HG03103 (cell line): ENCODE measurements around the gene MUC22.
"Not testable (repeated sequence)": the region's sequence is repeated elsewhere in the genome, so short reads cannot be mapped to it uniquely, and the experiment has no call there.

Experiments
- ATAC-seq: cut with Tn5 transposase; IDR thresholded peaks from one replicate; pipeline ENCODE4 v1.9.1; 2021; ENCODE audit warnings: low read depth; ENCODE audit not compliant: unreplicated experiment

The MUC22 gene

DNA sequence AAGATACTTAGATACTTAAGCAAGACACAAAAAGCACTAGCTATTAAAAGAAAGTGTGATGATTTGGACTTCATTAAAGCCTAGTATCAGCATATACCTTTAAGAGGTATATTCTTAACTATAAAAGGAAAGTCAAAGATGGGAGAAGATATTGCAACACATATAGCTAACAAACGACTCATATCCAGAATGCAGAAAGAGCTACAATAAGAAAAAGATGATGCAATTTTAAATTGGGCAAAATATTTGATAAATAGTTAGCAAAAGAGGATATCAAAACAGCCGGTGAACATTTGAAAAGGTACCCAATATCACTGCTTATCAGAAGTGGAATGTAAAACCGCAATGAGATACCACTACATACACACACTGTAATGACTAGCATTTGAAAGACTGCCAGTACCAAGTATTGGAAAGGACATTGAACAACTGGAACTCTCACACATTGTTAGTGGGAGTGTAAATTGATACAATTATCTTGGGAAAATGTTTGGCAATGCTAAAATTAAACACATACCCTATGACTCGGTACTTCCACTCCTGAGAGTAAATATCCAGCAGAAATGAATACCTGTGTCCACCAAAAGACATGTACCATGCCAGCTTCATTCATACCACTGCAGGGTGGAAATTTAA is 25.7 kb downstream of the MUC22 start:
- no peak for ATAC-seq

DNA sequence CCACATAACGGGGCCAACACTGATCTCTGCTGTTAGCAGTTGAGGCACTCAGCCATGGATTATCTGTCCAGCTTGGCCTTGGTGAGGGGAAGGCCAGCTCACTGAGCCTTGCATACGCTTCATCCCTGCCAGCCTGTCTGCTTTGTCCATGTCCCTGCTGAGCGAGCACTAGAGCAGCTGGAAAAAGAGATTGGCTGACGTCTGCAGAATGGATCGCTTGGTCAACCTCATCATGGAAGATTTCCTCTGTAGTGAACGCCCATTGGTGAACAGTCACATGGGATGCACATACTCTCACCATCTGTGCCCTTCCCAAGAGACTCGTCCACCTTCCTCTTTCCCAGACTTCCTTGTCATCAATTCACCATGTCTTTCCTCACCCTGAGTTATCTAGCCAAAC is 26.9 kb downstream of the MUC22 start:
- ATAC-seq = no peak

DNA sequence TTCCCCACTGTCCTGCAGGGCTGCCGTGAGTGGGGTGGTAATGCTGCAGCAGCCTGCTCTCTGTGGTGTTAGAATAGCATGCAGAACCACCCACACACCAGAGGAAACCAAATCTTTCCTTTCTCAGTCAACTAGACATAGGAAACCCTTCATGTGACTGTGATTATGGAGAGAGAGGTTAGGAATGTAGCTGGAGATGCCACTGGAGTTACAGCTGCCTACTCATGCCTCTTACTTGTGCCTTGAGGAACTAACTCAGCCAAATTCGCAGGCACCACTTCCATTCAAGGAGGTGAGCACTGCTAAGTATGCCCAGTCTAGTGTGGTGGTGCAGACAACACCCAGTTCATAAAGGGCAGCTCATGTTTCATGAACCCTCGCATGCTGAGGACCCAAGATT is 27.4 kb downstream of the MUC22 start:
- no peak for ATAC-seq

DNA sequence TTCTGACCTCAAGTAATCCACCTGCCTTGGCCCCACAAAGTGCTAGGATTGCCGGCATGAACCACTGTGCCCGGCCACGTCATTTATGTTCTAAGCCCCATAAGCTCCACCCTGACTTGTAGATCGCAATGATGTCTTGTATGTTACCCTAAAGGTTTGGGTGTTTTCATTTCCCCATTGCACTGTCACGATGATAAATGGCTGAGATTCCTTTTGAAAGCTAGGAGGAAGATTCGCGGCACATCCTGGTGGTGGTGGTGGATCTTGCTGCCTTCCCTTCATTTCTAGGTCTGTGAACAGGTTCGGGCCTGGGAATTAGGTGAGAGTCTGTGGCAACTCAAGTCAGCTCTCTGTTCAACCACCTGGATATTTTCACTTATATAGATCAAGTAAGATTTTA is 28.3 kb downstream of the MUC22 start:
- ATAC-seq = no peak

DNA sequence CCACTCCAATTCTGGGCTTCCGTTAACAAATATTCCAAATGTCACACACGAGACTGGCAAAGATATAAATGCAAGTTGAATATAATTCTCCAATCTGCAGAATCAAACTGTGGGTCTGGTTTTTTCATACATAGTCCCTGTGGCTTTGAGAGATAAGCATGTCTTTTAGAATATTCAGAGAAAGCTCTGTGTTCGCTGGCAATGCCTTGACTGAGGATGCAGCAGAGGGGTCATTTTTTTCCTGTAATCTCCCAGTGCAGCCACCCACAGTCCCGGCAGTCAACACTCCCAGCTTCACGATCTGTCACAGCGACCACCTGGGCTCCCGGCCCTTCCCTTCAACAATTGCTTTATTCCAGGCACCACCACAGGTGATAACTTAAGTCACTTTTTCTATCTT is 30.5 kb downstream of the MUC22 start:
- ATAC-seq = no peak

DNA sequence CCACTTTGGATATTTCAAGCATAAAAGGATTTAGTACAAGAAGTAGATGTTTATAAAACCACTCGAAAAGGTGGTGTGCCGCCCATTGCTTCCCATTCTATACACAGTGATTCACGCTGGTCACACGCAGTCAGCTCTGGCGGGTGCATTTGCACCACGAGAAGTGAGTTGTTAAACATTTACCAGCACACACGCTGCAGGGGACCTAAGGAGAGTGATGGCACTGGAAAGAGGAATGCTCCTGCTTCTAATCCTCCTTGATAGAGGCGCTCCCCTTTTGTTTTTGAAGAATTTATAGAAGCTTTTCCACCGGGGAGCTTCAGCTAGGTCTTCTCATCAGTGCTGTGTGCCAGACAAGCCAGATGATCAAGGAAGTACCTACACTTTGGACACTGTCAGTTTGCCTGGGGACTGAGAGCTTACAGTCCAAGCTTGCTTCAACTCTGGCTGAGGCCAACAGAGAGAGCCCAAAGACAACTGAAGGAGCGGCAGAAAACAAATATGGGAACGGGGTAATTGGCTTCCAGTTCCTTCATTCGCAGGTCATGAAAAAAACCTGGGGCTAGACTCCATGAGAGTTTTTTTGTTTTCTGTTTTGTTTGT is 31.2 kb downstream of the MUC22 start:
- no peak for ATAC-seq

DNA sequence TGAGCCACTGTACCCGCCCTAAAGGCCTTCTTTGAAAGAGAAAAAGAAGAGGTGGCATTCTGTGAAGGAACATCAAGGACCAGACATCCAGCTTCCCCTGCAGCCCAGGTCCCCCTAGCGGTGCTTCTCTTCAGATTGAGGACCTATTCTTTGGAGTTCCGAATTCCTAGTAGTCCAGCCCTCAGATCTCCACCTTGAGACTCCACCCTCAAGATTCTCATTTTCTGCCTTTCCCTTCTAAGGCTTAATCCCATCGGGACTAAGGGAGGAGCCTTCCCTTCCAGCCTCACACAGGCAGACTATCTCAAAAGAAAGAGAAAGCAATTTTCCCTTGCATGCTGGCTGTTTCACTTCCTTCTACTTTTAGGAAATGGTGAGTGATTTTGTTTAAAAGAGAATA is 32.5 kb downstream of the MUC22 start:
- ATAC-seq = no peak

DNA sequence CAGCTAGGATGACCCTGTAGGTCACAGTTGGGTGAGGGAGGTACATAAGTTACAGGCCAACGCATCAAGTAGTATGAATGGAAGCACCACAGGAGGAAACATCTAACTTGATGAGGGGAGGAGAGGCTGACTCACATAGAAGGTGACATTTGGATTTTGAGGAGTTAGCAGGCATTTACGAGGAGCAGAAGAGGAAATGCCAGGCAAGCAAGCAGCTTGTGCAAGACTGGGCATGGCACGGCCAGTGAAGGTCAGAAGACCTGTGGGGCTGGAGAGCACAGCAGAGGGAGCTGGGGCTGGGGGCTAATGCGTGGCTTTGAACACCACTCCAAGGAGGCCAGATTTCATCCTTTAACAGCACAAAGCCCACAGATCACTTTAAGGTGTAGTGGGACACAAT is 37.8 kb downstream of the MUC22 start:
- ATAC-seq = no peak

DNA sequence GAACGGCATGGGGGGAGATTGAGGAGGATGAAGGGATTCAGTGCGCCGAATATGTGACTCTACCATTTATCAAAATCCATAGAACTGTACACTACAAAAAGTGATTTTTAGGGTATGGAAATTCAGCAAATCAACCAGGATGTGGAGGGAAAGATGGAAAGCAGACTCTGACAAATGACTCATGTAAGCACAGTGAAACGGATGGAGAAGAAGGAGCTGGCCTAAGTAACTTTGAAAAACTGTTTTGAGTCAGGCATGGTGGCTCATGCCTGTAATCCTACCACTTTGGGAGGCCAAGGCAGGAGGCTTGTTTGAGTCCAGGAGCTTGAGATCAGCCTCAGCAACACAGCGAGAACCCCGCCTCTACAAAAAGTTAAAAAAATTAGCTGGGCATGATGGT is 39.2 kb downstream of the MUC22 start:
- no peak for ATAC-seq

DNA sequence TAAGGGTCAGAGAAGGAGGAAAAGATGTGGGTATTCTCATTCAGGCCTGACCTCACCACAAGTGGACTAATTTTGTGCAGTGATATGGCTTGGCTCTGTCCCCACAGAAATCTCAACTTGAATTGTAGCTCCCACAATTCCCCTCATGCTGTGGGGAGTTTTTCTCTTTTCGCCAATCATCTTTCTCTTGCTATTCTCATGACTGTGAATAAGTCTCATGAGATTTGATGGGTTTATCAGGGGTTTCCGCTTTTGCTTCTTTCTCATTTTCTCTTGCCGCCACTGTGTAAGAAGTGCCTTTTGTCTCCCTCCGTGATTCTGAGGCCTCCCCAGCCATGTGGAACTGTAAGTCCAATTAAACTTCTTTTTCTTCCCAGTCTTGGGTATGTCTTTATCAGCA is 42.9 kb downstream of the MUC22 start:
- ATAC-seq = not testable (repeated sequence)

DNA sequence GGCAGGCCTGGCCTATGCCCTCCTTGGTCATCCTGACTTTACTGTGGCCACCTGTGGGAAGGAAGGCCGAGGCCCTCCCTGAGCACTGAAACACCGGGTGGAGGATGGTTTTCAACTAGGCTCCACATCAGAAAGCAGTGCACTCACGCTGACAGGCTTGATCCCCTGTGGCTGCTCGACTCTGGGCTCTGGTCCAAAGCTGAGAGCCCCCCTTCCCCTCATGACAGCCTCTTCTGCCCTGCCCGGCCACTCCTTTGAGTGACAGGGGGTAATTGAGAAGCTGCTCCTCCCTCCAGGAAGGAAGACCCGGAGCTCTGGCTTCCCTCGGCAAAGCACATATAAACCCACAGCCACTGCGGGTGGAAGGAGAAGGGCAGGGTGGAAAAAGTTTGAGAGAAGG is 43.6 kb downstream of the MUC22 start:
- ATAC-seq = no peak

DNA sequence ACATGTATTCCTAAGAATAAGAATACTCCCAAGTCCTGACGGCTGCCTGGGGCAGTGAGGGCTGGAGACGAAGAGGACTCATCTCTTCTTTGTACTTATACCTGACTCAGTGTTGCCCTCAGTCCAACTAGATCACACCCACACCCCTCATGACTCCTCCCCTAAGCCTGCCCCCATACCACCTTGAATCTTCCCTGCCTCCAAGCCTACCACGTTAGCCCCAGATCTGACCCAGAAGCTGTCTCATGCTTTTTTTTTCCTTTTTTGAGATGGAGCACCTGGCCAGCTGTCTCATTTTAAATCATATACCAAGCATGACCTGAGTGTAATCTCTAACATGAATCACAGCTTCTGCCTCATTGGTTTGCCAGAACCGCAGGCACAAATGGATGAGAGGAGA is 45.2 kb downstream of the MUC22 start:
- ATAC-seq = no peak

DNA sequence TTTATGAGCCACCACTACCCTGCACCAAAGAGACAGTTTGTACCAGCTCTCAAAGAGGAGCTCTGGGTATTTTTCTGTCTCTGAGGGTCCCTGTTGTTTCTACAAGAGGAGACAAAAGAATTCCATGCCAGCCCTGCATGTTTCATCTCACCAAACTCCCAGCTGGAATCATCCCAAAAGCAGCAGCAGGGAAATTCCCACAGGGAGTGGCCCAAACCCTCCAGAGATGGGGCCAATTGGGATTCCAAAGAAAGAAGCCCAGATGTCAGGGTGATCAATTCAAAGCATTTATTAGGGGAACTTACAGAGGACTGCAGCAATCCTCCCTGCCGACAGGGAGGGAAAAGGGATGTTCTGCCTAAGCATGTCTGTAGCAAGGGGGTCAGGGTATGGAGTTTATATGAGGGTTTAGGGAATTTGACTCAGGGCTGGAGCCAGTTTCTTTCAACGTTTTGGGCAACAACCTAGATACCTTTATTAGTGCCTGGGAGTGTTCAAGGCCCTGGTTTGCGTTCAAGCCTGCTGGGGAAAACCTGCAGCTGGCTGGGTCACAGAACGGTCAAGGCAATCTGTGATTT is 47.2 kb downstream of the MUC22 start:
- no peak for ATAC-seq

DNA sequence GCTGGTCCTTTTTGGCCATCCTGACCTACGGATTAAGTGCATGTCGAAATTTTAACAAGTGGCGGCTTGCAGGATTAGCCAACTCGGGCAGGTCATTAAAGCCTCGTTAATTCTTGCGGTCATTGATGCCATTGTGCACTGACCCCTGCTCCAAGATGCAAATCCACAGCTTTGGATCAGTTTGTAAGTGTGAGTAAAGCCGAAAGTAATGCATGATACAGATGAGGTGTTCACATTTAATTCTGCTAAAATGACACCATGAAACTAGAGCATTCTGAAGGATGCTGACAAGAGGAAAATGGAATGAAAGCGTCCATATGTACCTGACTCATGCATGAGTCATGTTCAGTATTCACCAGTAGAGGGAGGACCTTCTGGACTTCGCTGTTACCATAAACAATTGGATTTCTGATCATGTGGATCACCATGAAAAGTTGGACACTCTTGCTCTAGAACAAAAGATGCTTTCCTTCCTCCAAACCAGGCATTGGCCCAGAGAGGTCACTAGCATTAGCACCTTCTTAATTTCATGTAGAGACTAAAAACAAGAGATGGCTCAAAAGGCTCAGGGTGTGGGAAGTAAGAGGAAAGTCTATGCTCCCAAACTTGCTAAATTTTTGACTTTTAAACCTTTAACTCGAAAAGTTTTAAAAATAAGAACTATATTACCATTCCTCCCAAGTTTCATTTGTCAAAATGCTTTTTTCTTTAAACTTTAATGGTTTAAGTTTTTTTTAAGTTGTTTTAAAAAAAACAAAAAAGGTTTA is 48.0 kb downstream of the MUC22 start:
- no peak for ATAC-seq

DNA sequence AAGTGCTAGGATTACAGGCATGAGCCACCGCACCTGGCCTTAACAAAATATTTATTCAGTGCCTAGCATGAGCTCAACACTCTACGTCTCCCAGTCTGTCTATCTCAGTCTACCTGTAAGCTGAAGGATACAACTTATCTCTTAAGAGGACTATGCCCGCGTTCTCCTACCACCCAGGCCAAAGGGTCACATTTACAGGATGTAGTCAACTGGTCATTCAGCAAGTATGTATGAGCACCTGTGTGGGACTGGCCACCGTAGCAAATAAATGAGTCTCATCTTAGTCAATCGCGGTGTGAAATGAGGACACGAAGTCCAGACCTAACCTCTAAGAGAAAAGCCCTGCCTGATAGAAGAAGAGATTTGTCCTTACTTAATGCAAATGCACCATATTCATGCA is 49.9 kb downstream of the MUC22 start:
- ATAC-seq = no peak

DNA sequence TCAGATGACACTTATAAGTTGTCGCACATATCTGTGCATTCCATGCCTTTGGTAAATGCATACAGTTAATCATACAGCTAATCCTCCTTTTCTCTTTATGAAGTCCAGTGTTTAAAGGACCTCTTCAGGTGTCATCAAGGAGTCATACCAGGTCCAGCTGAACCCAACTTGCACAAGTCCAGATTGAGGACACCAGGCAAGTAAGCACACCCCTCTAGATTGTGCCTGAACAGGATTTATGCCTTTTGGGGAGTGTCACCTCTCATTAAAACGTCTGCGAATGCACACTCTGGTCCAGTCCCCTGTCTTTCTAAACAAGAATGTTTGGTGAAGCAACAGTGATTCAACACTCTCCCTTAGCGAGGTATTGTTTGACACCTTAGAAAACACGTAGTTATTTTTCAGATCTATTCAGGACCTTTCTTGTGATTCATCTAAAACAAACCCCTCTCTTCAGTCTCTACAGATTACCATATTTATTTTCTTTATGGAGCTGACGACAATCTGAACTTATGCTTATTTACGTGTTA is 53.7 kb downstream of the MUC22 start:
- ATAC-seq = no peak

DNA sequence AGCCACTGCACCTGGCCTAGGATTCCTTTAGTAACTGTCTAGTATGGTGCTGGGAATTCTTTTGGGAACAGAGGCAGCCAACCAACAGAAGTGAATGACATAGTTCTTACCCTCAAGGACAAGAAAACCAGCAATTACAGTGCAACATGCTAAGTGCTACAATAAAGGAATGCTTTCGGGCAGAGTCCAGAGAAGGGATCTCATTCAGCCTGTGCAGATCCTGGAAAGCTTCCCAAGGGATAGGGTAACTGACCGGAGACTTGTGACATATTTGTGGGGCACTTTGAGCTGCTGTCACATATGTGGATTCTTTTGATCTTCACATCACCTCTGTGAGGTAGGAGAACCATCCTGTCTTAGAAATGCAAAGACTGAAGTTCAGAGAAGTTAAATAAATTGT is 55.3 kb downstream of the MUC22 start:
- no peak for ATAC-seq

DNA sequence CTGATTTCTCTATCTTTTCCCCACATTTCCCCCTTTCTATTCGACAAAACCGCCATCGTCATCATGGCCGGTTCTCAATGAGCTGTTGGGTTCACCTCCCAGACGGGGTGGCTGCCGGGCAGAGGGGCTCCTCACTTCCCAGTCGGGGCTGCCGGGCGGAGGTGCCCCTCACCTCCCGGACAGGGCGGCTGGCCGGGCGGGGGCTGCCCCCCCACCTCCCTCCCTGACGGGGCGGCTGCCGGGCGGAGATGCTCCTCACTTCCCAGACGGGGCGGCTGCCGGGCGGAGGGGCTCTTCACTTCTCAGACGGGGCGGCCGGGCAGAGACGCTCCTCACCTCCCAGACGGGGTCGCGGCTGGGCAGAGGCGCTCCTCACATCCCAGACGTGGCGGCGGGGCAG is 56.8 kb downstream of the MUC22 start:
- ATAC-seq = not testable (repeated sequence)

DNA sequence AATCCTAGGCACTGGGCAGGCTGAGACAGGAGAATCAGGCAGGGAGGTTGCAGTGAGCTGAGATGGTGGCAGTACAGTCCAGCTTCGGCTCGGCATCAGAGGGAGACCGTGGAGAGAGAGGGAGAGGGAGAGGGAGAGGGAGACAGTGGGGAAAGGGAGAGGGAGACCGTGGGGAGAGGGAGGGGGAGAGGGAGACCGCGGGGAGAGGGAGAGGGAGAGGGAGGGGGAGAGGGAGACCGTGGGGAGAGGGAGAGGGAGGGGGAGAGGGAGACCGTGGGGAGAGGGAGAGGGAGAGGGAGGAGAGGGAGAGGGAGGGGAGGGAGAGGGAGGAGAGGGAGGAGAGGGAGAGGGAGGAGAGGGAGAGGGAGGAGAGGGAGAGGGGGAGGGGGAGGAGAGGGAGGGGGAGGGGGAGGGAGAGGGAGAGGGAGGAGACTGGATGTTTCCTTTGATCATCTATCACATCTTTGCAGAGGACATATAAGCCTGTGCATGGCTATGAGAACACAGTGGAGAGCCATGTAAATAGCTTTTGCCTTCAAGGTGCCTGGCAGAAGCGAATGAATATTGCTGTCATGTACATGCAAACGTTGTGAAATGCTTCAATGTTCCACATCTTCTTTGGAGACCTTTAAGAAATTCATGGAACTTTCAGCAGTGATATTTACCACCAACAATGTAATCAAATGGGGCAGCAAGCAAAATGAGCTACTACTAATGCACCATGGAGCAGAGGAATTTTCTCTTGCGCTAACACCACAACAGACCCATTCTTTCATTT is 57.8 kb downstream of the MUC22 start:
- ATAC-seq = not testable (repeated sequence)

DNA sequence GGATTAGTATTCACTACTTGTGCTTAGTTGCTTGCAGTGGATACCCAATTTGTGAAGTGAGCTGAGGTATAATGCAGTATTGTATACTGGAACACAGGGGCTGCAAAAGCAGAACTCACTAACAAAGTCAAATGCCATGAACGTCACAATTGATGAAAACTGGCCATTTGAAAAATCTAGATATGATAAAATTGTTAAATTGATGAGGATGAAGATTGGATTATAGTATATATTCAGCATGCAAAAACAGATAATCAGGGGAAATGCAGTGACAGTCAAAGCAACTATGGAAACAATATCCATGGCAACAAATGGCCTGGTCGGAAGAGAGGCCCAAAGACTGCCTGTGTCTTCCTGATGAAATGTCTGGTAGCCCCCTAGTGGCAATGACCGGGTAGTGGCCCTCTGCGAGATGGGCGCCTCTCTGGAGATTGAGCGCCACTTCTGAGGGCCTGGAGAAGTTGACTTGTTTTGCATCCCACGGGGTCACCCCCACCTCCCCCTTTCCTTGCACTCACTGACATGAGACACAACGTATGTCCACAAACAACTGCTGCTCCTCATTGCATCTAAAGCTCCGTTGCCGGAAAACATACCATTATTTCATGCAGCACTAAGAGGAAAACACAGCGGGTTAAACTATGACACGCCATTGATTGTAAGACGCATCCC is 58.5 kb downstream of the MUC22 start:
- no peak for ATAC-seq
